ENCODE results near the gene TMEM150C. TPM values are rescaled to one million over a fixed set of nuclear protein-coding genes. Genes with fewer than 3 reads are reported as not detected.

The TMEM150C gene
- total RNA-seq, 1 experiment from 2014 or later: 2.7 TPM

DNA sequence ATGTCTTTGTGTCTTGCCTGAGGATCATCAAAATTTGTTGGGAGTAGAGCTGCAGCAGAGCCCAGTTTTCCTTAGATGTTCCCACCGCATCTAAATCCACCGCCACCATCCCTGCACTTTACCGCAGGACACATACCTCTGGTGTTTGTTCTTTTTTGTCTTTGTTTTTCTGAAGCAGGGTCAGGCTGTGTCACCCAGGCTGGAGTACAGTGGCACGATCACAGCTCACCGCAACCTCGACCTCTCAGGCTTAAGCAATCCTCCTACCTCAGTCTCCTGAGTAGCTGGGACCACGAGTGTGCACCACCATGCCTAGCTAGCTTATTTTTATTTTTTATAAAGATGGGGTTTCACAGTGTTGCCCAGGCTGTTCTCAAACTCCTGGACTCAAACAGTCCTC is 126.8 kb downstream of the TMEM150C start:
- peaks cover 41 to 64% (median 42%) of the 10 kb centered on the region in 3 experiments for H3K36me3 Mint-ChIP-seq (ENCODE audit: insufficient read depth in 1 of 3, low read depth in 3 of 3)
- H3K27ac Mint-ChIP-seq: peak overlapping the region in 1 of 3 experiments; percentile 40; a peak in 1 of 7 replicates
- Histone ChIP-seq H3K4me1 (ENCODE audit: insufficient read depth, low read length) (no peaks in the 10 kb centered on the region; the same call in 1 of the 2 replicates), H2BK120ac (ENCODE audit: low read depth, low read length, poor library complexity, severe bottlenecking) (no peak overlapping the region), H3K79me1 (ENCODE audit: insufficient read depth, low read depth, low read length, poor library complexity, severe bottlenecking) (no peaks in the 10 kb centered on the region), H3K79me2 (ENCODE audit: insufficient read depth, low read length) (peaks cover 81% of the 10 kb centered on the region; the same call in 1 of the 2 replicates), H2BK5ac (ENCODE audit: insufficient read length, low read length) (no peak overlapping the region), H4K8ac (replicated peaks; ENCODE audit: insufficient read length, low read depth, low read length) (no peak overlapping the region), H4K20me1 (ENCODE audit: control insufficient read depth, insufficient read depth, insufficient read length) (no peaks in the 10 kb centered on the region), H3K23me2 (ENCODE audit: insufficient read length, low read depth, low read length, poor library complexity, severe bottlenecking) (no peaks in the 10 kb centered on the region), H3K27ac (ENCODE audit: insufficient read length, low read depth, low read length) (no peak overlapping the region), H3T11ph (ENCODE audit: low read length) (no peak overlapping the region), H2AK5ac (ENCODE audit: insufficient read length, low read length) (no peak overlapping the region), H2BK20ac (ENCODE audit: low read depth, low read length, poor library complexity, severe bottlenecking) (no peak overlapping the region), H3K27me3 (ENCODE audit: insufficient read depth, low read length) (no peaks in the 10 kb centered on the region), H4K91ac (ENCODE audit: insufficient read length, low read depth, low read length) (no peak overlapping the region), H3K23ac (ENCODE audit: insufficient read length, low read depth, low read length) (no peak overlapping the region), H3K14ac (ENCODE audit: insufficient read depth, low read length) (no peak overlapping the region), H3K18ac (ENCODE audit: insufficient read length, low read depth, low read length) (no peak overlapping the region), H3K9ac (ENCODE audit: extremely low read depth, insufficient read length, low read length) (no peak overlapping the region), H2BK12ac (ENCODE audit: insufficient read length, low read depth, low read length) (no peak overlapping the region), H3K9me3 (ENCODE audit: control insufficient read depth, low read depth, low read length) (no peaks in the 10 kb centered on the region), H3K4ac (ENCODE audit: low read depth, low read length) (no peak overlapping the region), H3K4me2 (ENCODE audit: insufficient read depth, insufficient read length, low read length) (no peak overlapping the region), H4K5ac (ENCODE audit: insufficient read length, low read depth, low read length) (no peak overlapping the region), H2BK15ac (ENCODE audit: low read depth, low read length) (no peak overlapping the region), H3K56ac (ENCODE audit: insufficient read length, low read depth, low read length) (no peak overlapping the region), H2AFZ (ENCODE audit: low read length) (no peak overlapping the region)
- peaks cover 46 to 54% of the 10 kb centered on the region in 2 experiments for H3K4me1 Mint-ChIP-seq
- H3K4me3 Mint-ChIP-seq: peak overlapping the region in 1 of 2 experiments; percentile 39; a peak in 2 of 5 replicates
- TF ChIP-seq, protein P1, sequence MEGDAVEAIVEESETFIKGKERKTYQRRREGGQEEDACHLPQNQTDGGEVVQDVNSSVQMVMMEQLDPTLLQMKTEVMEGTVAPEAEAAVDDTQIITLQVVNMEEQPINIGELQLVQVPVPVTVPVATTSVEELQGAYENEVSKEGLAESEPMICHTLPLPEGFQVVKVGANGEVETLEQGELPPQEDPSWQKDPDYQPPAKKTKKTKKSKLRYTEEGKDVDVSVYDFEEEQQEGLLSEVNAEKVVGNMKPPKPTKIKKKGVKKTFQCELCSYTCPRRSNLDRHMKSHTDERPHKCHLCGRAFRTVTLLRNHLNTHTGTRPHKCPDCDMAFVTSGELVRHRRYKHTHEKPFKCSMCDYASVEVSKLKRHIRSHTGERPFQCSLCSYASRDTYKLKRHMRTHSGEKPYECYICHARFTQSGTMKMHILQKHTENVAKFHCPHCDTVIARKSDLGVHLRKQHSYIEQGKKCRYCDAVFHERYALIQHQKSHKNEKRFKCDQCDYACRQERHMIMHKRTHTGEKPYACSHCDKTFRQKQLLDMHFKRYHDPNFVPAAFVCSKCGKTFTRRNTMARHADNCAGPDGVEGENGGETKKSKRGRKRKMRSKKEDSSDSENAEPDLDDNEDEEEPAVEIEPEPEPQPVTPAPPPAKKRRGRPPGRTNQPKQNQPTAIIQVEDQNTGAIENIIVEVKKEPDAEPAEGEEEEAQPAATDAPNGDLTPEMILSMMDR (conservative IDR thresholded peaks at IDR 0.05): no peak
- no CpG with 5 or more reads among the region's 7 CpGs for WGBS (ENCODE audit: extremely low coverage, insufficient read length, low lambda C conversion rate)
- H3K27me3 Mint-ChIP-seq (ENCODE audit: low read depth): no peaks in the 10 kb centered on the region
- no peaks in the 10 kb centered on the region for H3K9me3 Mint-ChIP-seq
- no peak for DNase-seq
